NCI-H748 (cell line): Measurements from ENCODE around the gene DCK.
"Not testable (repeated sequence)": the region's sequence is repeated elsewhere in the genome, so short reads cannot be mapped to it uniquely, and the experiment has no call there.

Experiments
- DNase-seq: peaks from one replicate; lab custom pipeline; 2025; ENCODE audit not compliant: unreplicated experiment; lab: John Stamatoyannopoulos, UW

Gene DCK

DNA sequence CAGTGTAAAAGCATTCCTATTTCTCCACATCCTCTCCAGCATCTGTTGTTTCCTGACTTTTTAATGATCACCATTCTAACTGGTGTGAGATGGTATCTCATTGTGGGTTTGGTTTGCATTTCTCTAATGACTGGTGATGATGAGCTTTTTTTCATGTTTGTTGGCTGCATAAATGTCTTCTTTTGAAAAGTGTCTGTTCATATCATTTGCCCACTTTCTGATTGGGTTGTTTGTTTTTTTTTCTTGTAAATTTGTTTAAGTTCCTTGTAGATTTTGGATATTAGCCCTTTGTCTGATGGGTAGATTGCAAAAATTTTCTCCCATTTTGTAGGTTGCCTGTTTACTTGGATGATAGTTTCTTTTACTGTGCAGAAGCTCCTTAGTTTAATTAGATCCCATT lies 6.2 kb downstream of the DCK start:
- not testable (repeated sequence) for DNase-seq

DNA sequence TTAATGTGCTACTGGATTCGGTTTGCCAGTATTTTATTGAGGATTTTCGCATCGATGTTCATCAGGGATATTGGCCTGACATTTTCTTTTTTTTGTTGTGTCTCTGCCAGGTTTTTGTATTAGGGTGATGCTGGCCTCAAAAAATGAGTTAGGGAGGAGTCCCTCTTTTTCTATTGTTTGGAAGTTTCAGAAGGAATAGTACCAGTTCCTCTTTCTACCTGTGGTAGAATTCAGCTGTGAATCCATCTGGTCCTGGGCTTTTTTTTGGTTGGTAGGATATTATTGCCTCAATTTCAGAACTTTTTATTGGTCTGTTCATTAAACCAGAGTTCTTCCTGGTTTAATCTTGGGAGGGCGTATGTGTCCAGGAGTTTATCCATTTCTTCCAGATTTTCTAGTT lies 7.9 kb downstream of the DCK start:
- not testable (repeated sequence) for DNase-seq

- DNase-seq = no peak
These were observed 10.9 kb downstream of the DCK start for GRCh38 chr4:71004281-71004851.

GRCh38 chr4:71005025-71005424 lies 11.6 kb downstream of the DCK start:
- DNase-seq = not testable (repeated sequence)

- DNase-seq = no peak
These were observed 12.9 kb downstream of the DCK start for GRCh38 chr4:71006203-71006907.

- DNase-seq = no peak
These were observed 14.7 kb downstream of the DCK start for GRCh38 chr4:71008196-71008595.

DNA sequence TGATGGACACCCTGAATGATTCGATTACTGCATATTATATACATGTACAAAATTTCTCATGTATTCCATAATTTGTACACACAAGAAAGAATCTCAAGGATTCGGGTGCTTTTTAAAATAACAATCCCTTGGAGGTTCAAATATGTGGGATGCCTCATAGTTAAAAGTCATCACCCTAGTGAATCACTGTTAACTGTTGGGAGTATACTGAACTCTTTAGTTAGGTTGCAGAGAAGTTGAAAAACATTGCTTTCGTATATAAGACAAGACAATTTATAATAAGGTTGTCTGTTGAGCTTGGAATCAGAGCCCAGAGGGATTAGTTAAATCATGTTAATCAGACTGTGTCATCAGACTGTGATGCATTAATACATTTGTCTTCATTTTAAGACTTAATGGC lies 15.6 kb downstream of the DCK start:
- no peak for DNase-seq

DNA sequence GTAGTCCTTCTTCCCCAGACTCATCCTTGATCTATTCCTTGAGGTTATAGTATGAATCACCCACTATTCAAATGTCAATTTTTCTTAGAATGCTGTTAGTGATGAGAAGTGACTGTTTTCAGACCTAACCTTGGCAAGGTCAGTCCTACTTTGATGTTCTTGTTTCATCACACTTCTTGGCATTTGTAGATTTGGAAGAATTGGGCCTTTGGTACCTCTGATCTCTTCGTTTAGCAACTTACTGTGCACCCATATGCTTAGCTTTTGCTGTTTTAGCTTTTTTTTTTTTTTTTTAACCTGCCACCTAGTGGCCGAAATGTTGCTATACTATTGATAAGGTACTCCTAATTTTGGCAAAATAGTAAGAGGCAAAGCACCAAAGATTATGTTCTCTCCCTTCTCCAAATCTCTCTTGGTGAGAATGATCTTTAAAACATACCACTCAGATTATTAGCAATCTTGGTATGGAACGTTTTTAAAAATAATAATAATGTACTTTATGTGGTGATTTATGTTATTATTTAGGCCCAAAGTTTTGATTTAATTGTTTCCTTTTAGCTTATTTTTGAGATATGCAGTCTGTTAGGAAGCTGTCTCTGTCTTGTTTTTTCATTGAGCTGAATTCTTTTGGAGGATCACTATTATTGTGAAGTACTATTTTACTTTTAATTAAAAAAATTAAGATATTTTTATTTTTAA lies 16.6 kb downstream of the DCK start:
- DNase-seq = peak; percentile 27

GRCh38 chr4:71011451-71011850 lies 18.0 kb downstream of the DCK start:
- DNase-seq = no peak

GRCh38 chr4:71017391-71017790 lies 23.9 kb downstream of the DCK start:
- not testable (repeated sequence) for DNase-seq

DNA sequence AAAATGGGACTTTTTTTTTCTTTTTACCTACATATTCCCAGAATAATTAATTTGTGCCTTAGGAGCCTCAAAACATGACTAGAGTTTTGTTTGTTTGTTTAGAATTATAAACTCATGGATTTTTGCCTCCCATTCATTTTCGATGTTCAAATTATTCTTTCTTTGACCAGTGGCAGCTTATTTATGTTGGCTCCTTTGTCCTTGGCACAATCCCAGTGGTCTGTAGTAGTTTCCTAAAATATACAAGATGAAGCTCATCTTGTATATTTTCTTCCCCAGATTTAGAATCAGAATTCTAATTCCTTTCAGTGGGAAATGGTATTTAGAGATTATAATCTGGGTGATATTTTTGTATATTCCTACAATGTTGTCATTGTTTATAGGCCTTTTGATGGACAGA lies 27.2 kb downstream of the DCK start:
- no peak for DNase-seq

- no peak for DNase-seq
These were observed 32.2 kb downstream of the DCK start for GRCh38 chr4:71025654-71026053.

DNA sequence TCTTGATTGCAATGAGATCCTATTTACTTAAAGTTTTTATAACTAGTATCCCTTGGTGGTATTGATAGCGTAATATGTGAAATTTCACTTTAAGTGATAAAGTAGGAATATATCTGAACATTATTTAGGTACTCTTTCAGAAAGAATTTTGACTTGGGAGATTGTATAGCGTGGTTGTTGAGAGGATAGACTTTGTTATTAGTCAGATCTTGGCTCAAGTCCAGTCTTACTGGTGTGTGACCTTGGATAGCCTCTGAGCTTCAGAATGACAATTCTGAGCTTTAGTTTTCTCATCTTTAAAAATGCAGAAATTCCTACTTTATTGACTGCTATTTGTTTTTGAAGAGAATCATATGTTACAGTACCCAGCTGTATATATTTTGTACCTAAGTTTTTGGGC lies 32.6 kb downstream of the DCK start:
- no peak for DNase-seq

DNA sequence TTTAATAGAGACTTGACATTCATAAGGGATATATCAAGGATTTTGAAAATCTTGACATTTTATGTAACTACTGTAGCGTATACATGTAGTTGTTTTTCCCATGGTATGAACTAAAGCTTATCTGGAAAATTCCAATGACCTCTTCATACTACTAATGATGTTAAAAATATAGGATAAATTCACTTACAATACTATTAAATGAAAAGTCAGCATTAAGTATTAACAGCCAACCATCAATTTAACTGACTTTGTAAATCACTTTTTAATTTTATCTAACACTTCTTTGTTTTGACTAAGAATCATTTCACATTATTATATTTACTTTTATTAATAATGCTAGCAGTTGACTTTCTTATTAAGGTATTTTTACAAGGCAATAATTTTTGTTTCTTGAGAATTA lies 34.2 kb downstream of the DCK start:
- no peak for DNase-seq

DNA sequence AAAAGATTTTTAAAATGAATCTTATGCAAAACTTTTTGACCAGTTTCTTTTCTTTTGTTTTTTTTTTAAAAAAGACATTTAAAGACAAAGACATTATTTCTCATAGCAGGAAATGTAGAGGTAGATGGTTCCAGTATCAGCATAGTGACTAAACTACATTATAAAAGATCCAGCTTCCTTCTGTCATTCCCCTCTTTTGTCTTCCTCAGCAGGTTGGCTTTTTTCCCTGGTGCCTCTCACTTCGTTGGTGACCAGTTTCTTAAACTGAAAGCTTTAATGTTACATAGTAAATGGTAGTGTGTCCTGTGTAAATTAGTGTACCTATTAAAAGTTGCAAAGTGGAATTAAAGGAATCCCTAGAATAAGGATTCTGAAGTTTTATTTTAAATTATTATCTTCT lies 36.1 kb downstream of the DCK start:
- DNase-seq = no peak

DNA sequence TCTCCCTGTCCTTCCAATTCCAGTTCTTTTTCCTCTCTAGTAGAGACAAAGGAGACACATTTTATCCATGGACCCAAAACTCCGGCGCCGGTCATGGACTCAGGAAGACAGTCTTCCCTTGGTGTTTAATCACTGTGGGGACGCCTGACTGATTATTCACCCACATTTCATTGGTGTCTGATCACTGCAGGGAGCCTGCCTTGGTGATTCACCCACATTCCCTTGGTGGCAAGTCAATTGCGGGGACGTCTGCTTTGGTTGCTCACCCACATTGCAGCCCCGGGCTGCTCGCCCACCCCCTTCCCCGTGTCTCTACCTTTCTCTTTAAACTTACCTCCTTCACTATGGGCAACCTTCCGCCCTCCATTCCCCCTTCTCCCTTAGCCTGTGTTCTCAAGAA lies 38.7 kb downstream of the DCK start:
- DNase-seq = not testable (repeated sequence)

DNA sequence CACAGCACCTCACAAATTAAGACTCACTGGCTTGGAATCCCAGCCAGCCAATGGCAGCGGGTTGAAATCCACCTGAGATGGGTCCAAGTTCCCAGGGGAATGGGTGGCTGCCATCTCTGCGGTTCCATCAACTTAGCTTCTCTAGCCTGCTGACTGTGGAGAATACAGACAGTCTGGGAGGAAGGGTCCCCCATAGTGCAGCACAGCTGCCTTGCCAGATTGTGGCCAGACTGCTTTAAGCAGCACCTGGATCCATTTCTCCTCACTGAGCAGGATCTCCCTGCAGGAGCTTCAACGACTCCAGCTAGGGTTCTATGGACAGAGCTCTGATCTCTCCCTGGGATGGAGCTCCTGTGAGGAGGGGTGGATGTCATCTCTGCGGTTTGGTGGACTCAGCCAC lies 51.8 kb downstream of the DCK start:
- no peak for DNase-seq

- no peak for DNase-seq
These were observed 55.9 kb downstream of the DCK start for GRCh38 chr4:71049395-71049794.

- DNase-seq = no peak
These were observed 57.4 kb downstream of the DCK start for GRCh38 chr4:71050809-71051208.

GRCh38 chr4:71052034-71052433 lies 58.6 kb downstream of the DCK start:
- no peak for DNase-seq

DNA sequence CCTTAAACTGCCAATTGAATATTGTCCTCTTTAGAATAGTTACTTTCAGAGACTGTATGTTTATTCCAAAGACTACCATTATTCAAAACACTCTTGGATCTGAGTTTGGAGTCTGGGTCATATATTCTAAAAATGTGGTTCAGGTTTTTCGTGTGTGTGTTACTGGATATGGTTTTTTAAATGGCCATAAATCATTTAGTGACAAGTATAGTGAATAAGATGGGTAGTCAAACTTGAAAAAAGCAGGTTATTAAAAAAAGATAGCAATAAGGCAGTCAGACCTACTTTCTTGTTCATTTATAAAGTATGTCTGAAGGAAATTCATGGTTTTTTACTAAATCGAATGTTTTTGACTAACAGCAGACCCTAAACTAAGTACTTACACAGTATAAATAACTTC lies 59.3 kb downstream of the DCK start:
- no peak for DNase-seq

- not testable (repeated sequence) for DNase-seq
These were observed 60.2 kb downstream of the DCK start for GRCh38 chr4:71053613-71054012.
